Activated T-helper 17 cell treated with anti-CD3 and anti-CD28 coated beads, Interleukin-2, amount 50 U/mL, for 72 hours (primary cell): Measurements from ENCODE around the gene CDH23. TPM values are rescaled to one million over a fixed set of nuclear protein-coding genes. Genes with fewer than 3 reads are reported as not detected.

Experiments used
- ATAC-seq: fragments of 150-1000 bp; cut with Tn5 transposase; replicated peaks from 2 replicates; pipeline ENCODE4 v1.10.0; 2021; ENCODE audit warnings: mild to moderate bottlenecking, moderate library complexity
- H3K27ac Mint-ChIP-seq: one replicate; pipeline ENCODE4 v1.8.0; 2022; ENCODE audit warnings: mixed read lengths
- H3K27me3 Mint-ChIP-seq: one replicate; pipeline ENCODE4 v1.8.0; 2022; ENCODE audit warnings: mixed read lengths
- H3K36me3 Mint-ChIP-seq: one replicate; pipeline ENCODE4 v1.8.0; 2022; ENCODE audit warnings: low read depth, mild to moderate bottlenecking, mixed read lengths
- H3K4me1 Mint-ChIP-seq: one replicate; pipeline ENCODE4 v1.8.0; 2022; ENCODE audit warnings: mixed read lengths
- H3K4me3 Mint-ChIP-seq: one replicate; pipeline ENCODE4 v1.8.0; 2022; ENCODE audit warnings: mild to moderate bottlenecking, mixed read lengths
- H3K9me3 Mint-ChIP-seq: one replicate; pipeline ENCODE4 v1.8.0; 2022; ENCODE audit warnings: mixed read lengths
- total RNA-seq, 2 donors: library from RNA; stranded (reverse); gene quantifications; one replicate each; pipeline ENCODE4 v1.2.3, GENCODE V29; 2022

Gene CDH23
- total RNA-seq, 2 donors from 2014 or later, result 0.09 to 16.2 TPM

DNA sequence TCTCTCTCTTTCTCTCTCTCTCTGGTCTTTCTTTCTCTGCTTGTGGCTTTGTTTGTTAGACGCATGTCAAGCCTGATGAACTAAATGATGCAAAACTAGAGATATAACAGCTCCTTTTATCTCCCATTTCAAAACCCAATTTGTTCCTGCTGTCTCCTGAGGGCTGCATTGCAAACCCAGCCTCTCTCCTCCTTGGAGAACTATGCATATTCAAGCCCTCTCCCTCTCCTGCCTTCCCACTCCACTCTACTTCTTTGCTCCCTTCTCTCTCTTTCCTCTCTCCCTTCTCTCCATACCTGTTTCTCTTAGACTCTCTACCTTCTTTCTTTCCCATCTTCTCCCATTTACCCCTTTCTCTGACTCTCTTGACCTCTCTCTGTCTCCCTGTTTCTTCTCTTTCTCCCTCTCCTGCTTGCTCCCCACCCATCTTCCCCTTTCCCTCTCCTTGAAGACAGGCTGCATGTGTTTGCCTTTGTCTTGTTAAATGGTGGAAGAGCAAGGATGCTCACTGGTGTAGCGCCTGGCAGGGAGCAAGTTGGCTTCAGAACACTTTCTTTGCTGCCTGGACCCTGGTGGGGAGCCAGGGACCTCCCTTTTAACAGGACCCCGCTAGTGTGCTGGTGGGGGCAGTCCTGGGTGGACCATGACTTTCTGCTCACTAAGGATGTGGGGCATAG is 142.9 kb downstream of the CDH23 start:
- peaks cover 11% of the 10 kb centered on the region for H3K4me1 Mint-ChIP-seq
- no peak overlapping the region for H3K4me3 Mint-ChIP-seq
- ATAC-seq, result no peak
- no peaks in the 10 kb centered on the region for H3K36me3 Mint-ChIP-seq
- H3K9me3 Mint-ChIP-seq, result no peaks in the 10 kb centered on the region
- H3K27me3 Mint-ChIP-seq, result peaks cover 5% of the 10 kb centered on the region
- H3K27ac Mint-ChIP-seq, result peak overlapping the region; percentile 21

DNA sequence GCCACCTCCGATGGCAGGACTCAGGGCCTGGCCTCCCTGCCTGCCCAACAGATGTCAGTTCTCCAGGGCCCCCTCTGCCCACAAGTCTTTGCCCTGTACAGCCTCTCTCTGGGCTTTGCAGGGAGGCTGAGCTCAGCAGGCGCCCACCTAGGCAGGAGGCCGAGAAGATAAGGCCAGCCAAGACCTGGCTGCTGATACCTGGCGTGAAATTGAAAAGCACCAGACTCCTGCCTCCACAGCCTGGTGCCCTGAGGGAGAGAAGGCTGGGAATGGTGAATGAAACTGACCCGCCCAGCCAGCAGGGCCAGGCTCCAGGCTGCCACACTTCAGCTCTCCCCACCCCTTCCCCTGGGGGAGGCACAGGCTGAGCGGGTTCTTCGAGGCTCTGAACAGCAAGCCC is 145.8 kb downstream of the CDH23 start:
- Mint-ChIP-seq H3K4me1 (peaks cover 3% of the 10 kb centered on the region), H3K27me3 (peaks cover 5% of the 10 kb centered on the region)

DNA sequence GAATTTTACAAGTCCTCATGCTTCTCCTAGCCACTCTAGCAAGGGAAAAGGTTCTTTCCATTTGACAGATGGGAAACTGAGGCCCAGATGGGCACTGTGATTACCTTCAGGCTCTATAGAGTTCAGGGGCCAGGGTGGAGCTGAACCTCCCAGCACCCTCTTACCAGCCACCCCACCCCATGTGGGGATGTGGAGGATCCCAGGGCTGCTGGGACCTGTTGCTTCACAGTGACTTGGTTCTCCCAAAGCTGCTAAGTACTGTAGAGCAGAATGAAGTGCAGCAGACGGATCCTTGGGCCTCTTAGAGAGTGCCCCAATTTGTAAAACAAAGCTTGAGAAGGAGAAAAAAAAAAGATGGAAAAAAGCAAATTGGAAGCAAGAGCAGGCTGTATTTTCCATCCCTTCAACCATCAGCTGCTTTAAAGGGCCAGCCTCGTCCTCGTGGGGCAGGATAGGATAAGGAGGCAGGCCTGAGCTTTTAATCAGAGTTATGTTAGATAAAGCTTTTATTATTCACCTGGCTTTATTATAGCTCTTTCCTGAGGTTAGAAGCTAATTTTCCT is 147.0 kb downstream of the CDH23 start:
- no peaks in the 10 kb centered on the region for H3K36me3 Mint-ChIP-seq

More for the DNA sequence above, 145.8 kb downstream of the CDH23 start:
- Mint-ChIP-seq H3K4me3 (no peak overlapping the region), H3K36me3 (no peaks in the 10 kb centered on the region), H3K27ac (no peak overlapping the region), H3K9me3 (no peaks in the 10 kb centered on the region)
- no peak for ATAC-seq

DNA sequence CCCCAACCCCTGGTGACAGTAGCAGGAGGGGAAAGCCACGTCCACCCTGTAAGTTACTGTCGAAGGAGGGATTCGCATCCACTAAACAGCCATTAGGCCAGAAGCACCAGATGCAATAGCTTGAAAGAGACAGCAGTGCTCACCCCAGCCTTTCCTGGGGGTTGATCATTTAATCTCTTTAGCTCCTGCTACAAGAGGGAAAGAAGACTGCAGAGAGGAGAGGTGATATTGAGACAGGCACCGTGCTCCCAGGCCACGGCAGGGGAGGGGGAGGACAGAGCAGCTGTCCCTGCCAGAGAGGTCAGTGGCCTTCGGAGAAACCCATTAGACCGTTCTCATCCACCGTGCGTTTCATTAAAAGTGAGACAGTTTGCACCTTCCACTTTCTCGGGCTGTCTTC is 148.3 kb downstream of the CDH23 start:
- no peak for ATAC-seq
- Mint-ChIP-seq H3K27me3 (no peaks in the 10 kb centered on the region), H3K4me3 (no peak overlapping the region), H3K36me3 (no peaks in the 10 kb centered on the region), H3K9me3 (no peaks in the 10 kb centered on the region), H3K4me1 (no peaks in the 10 kb centered on the region), H3K27ac (no peak overlapping the region)

More for the DNA sequence above, 147.0 kb downstream of the CDH23 start:
- Mint-ChIP-seq H3K27ac (peak overlapping the region; percentile 40), H3K27me3 (peaks cover 5% of the 10 kb centered on the region), H3K9me3 (no peaks in the 10 kb centered on the region), H3K4me3 (no peak overlapping the region), H3K4me1 (no peaks in the 10 kb centered on the region)
- no peak for ATAC-seq

DNA sequence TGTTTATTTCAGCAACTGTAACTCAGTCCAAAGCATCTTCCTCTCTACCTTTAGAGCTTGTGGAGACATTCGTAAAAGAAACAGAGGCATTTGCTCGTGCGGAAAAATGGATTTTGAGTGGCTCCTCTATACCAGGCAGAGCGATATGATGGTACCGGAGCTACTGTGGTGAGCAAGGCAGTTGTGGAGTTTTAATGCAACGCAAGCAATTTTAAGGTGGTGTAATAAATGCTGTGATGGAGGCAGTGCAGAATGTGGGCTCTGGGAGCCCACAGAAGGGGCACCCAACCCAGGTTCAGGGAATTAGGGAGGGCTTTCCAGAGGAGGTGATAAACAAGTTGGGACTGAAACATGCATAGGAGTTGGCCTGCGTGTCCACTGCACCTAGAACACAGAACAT is 149.5 kb downstream of the CDH23 start:
- Mint-ChIP-seq H3K9me3 (no peaks in the 10 kb centered on the region), H3K4me3 (no peak overlapping the region), H3K27me3 (no peaks in the 10 kb centered on the region), H3K27ac (no peak overlapping the region), H3K36me3 (no peaks in the 10 kb centered on the region), H3K4me1 (no peaks in the 10 kb centered on the region)
- no peak for ATAC-seq

DNA sequence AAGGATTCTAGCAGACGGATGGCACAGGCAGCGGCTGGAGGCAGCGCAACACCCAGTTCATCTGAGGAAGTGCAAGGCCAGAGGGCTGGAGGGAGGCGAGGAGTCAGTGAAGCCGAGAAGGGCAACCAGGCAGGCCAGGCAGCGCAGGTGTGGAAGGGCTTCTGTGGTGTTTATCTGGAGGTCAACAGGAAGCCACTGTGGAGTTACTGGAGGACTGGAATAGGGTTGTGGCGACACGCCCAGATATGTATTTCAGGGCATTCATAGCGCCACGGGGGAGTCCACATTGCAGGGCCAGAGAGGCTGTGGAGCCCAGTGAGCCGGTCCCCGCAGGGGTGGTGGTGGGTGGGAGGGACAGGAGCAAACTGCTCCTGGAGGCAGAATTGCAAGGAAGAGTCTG is 150.6 kb downstream of the CDH23 start:
- H3K27ac Mint-ChIP-seq, result no peak overlapping the region
- no peaks in the 10 kb centered on the region for H3K36me3 Mint-ChIP-seq
- H3K27me3 Mint-ChIP-seq, result no peaks in the 10 kb centered on the region

DNA sequence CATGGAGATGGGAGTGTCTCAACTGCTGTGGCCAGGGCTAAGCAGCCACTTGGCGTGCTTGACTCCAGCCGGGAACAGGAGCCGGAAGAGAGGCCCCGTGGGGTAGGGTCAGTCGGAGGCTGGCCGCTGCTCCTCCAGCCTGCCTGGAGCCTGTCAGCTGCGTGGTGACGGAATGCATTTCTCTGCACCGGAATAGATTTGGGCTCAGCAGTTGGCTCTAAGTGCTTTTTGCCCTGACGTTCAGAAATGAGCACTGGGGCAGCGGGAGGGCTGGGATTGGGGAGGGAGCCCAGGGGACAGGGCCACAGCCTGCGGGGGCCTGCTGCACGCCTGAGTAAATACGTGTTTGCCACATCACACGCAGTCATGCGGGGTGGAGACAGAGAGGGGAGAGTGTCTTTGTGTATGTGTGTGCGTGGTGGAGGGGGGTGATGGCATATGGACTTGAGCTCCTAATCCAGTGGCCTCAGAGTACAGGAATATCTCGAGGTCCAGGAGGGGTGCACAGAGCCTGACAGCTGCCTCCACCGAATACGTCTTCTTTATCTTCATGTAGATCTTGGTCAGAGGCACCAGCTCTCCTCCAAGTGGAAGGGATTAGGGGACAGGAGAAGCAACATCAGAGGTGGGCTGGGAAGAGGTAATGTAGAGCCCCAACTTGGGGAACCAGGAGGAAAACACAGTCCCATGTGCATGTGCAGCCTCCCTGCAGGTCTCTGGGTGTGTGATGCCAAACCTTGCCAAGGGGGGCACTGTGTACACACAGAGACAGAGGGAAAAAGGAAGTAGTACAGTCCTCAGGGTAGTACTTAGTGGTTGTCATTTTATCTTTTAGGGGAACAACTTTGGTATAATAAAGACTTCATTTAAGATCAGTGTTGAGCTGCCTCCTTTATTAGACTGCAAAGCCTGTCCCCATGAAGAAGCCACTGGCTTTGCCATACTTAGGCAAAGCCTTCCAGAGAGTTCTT is 151.4 kb downstream of the CDH23 start:
- Mint-ChIP-seq H3K27me3 (no peaks in the 10 kb centered on the region), H3K36me3 (no peaks in the 10 kb centered on the region), H3K4me1 (no peaks in the 10 kb centered on the region), H3K27ac (no peak overlapping the region), H3K4me3 (no peak overlapping the region), H3K9me3 (no peaks in the 10 kb centered on the region)
- peak; percentile 58 for ATAC-seq

More for the DNA sequence above, 150.6 kb downstream of the CDH23 start:
- Mint-ChIP-seq H3K9me3 (no peaks in the 10 kb centered on the region), H3K4me3 (no peak overlapping the region), H3K4me1 (no peaks in the 10 kb centered on the region)
- ATAC-seq, result no peak

DNA sequence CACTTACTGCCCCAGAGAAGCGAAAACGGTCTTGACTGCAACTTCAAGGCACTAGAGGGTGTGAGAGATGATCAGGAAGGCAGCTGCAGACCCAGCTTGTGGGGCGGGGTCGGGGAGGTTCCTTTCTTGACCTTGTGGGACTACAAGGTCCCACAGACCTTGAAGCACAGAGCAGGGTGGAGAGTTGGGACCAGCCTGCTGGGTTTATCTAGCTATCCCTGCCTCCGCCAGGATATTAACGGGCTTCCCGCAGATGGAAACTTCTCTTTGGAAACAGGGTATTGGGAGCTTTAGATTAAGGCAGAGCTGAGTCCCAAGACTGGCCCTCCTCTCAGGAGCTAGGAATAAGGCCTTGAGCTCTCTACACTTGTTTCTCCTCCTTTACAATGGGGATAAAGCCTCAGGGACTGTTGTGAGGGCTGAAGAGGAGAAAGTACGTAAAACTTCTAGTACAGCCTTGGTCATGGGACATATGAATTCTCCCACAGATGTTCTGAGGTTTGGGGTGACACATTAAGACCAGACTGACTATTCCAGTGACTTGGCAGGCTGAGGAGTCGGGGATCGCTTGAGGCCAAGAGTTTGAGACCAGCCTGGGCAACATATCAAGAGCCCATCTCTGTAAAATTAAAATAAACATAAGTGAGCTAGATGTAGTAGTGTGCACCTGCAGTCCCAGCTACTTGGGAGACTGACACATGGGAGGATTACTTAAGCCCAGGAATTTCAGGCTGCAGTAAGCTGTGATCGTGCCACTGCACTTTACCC is 153.2 kb downstream of the CDH23 start:
- no peak overlapping the region for H3K27ac Mint-ChIP-seq
- ATAC-seq, result no peak

DNA sequence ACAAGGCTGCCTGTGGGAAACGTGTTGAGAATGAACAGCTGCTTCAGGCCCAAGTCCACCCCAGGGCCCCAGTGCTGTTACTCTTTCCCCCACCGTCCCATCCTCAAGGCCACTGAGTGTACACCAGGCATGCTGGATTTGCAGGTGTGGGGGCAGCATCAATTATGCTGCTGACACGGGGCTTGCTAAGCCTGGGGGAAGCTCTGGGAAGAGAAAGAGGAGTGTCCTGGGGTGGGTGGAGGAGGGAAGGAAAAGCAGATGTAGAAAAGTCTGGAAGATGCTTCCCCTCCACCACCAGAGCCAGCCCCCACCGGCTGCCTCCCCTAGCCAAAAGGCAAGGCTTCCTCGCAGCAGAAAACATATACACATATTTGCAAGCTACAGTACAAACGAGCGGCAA is 153.9 kb downstream of the CDH23 start:
- Mint-ChIP-seq H3K9me3 (no peaks in the 10 kb centered on the region), H3K27ac (no peak overlapping the region), H3K4me3 (no peak overlapping the region), H3K4me1 (no peaks in the 10 kb centered on the region), H3K27me3 (no peaks in the 10 kb centered on the region), H3K36me3 (no peaks in the 10 kb centered on the region)
- ATAC-seq, result no peak

More for the DNA sequence above, 153.2 kb downstream of the CDH23 start:
- H3K4me3 Mint-ChIP-seq, result no peak overlapping the region
- H3K9me3 Mint-ChIP-seq, result no peaks in the 10 kb centered on the region
- no peaks in the 10 kb centered on the region for H3K4me1 Mint-ChIP-seq
- no peaks in the 10 kb centered on the region for H3K36me3 Mint-ChIP-seq
- no peaks in the 10 kb centered on the region for H3K27me3 Mint-ChIP-seq

DNA sequence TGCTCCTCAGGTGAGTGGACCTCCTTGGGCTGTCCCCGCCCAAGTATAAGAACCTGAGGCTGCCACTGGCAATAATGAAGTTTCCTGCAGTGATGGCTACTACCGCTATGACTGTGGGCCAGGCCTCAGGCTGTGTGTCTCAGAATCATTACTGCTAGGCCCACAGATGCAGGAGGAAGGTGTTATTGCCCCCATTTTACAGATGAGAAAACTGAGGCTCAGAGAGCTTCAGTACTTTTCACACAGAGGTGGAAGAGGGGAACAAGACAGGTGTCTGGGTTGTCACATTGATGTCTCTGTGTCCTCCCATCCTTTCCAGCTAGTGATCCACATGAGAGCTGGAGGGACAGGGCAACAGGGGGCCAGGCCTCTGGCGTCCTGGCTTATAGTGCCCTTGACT is 155.2 kb downstream of the CDH23 start:
- H3K4me3 Mint-ChIP-seq, result no peak overlapping the region
- H3K27me3 Mint-ChIP-seq, result peaks cover 3% of the 10 kb centered on the region
- H3K9me3 Mint-ChIP-seq, result no peaks in the 10 kb centered on the region
- H3K27ac Mint-ChIP-seq, result no peak overlapping the region
- no peak for ATAC-seq
- H3K4me1 Mint-ChIP-seq, result no peaks in the 10 kb centered on the region
- no peaks in the 10 kb centered on the region for H3K36me3 Mint-ChIP-seq

DNA sequence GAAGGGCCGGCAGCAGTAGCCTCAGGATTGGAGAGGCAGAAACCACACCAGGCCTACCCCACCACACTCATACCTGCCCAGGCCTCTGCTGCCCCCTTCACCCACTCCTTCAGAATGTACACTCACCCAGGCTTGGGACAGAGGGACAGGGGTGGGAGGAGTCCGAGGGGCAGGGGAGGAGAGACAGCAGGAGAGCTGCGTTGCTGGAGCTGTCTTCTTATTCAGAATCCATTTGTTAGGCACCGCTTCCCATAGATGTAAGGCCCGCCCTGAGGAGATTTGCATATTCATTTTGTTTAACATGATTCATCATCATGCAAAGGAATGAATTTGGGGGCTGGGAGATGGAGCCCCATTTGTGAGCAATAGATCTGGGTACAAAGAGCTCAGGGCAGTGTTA is 156.7 kb downstream of the CDH23 start:
- Mint-ChIP-seq H3K27ac (no peak overlapping the region), H3K27me3 (peaks cover 6% of the 10 kb centered on the region), H3K9me3 (no peaks in the 10 kb centered on the region), H3K4me1 (no peaks in the 10 kb centered on the region), H3K4me3 (no peak overlapping the region), H3K36me3 (no peaks in the 10 kb centered on the region)
- ATAC-seq, result no peak

DNA sequence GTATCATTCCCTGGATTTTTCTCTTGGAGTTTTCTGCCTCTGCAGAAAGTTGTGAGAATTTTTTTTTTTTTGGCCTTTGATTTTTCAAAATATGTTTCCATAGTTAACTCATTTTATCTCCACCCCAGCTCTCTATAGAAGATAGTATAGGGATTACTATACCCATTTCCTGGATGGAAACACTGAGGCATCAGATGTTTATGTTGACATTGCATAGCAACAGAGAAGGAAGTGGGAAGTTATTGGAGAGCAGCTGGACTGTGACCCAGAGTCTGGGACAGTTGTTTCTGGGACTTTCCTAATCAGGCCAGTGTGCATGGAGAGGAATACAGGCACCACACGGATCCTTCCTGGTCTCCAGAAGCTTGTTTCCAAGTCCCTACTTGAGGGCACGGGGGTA is 158.0 kb downstream of the CDH23 start:
- ATAC-seq, result peak; percentile 64
- Mint-ChIP-seq H3K27ac (no peak overlapping the region), H3K4me1 (no peaks in the 10 kb centered on the region), H3K27me3 (peaks cover 12% of the 10 kb centered on the region), H3K9me3 (no peaks in the 10 kb centered on the region), H3K4me3 (no peak overlapping the region), H3K36me3 (no peaks in the 10 kb centered on the region)

DNA sequence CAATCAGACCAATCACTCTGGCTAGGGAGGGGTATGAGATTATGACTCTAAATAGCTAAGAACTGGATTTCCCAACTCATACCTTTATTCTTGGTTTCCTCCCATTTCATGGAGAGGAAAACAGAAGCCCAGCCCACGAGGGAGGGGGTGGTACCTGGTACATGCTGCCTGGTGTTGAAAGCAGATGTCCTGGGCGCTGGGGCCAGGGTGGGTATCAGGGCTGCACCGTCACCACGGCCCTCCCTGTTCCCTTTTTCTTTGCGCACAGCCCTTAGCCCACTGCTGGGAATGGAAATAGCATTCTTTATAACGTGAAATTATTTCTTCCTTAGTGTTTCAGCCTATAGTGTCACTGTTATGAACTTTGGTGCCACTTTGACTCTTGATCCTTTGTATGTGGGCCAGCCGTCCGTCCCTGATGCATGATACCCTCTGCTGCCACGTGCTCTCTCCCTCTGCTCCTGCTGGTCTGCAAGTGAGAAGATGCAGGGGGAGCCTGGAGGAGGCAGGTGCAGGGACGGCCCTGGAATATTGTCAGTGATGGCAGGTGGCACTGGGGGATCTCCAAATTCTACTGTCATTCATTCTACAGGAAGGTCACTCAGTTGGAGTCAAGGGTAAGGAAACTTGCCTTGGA is 158.5 kb downstream of the CDH23 start:
- no peak overlapping the region for H3K27ac Mint-ChIP-seq
- peak; percentile 41 for ATAC-seq
- H3K4me1 Mint-ChIP-seq, result no peaks in the 10 kb centered on the region
- H3K27me3 Mint-ChIP-seq, result peaks cover 16% of the 10 kb centered on the region
- no peaks in the 10 kb centered on the region for H3K9me3 Mint-ChIP-seq
- no peaks in the 10 kb centered on the region for H3K36me3 Mint-ChIP-seq
- H3K4me3 Mint-ChIP-seq, result no peak overlapping the region

DNA sequence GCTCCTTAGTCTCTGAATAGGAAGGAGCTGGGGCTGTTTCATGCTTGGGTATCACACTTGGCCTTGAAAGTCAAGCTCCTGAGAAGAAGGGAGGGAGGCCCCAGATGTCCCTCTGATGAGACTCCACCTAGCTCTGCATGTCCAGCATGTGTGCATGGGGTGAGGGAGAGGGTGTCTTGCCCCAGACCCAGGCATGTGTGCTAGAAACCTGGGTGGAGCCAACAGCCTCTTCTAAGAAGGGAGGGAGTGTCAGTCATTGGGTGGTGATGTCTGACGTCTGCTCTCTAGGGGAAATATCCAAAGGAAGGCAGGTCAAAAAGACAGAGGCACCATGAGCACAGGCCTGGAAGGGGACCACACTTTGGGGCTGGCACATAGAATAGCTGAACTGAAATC is 159.0 kb downstream of the CDH23 start:
- H3K9me3 Mint-ChIP-seq, result no peaks in the 10 kb centered on the region
- no peak for ATAC-seq
- H3K4me3 Mint-ChIP-seq, result no peak overlapping the region
- H3K36me3 Mint-ChIP-seq, result no peaks in the 10 kb centered on the region
- no peaks in the 10 kb centered on the region for H3K4me1 Mint-ChIP-seq
- peaks cover 16% of the 10 kb centered on the region for H3K27me3 Mint-ChIP-seq
- no peak overlapping the region for H3K27ac Mint-ChIP-seq
